Upper lobe of left lung (tissue), 6 donors: ENCODE measurements around the gene CUTC. TPM values are rescaled to one million over a fixed set of nuclear protein-coding genes. Genes with fewer than 3 reads are reported as not detected.

Source experiments
- ATAC-seq, 2 donors: fragments of 200-7000 bp; cut with Tn5 transposase; one replicate each; pipeline ENCODE4 v1.9.1; 2022; ENCODE audit warnings: mild to moderate bottlenecking in 2 of 2, moderate library complexity in 2 of 2; ENCODE audit not compliant: low FRiP score in 2 of 2
- DNase-seq, 2 donors: peaks; one replicate each; pipeline ENCODE4 v3.0.0-alpha.2; 2019 to 2020
- H3K27ac ChIP-seq, 4 donors: fragments of 200-600 bp; sonication (generic); one replicate each; pipeline ENCODE4 v1.5.1; 2016 to 2019
- H3K27me3 ChIP-seq, 4 donors: fragments of 200-600 bp; sonication (generic); one replicate each; pipeline ENCODE4 v1.5.1; 2017 to 2019
- H3K36me3 ChIP-seq, 4 donors: fragments of 200-600 bp; sonication (generic); one replicate each; pipeline ENCODE4 v1.5.1; 2016 to 2019
- H3K4me1 ChIP-seq, 4 donors: fragments of 200-600 bp; sonication (generic); one replicate each; pipeline ENCODE4 v1.5.1; 2018 to 2019
- H3K4me3 ChIP-seq, 4 donors: fragments of 200-600 bp; sonication (generic); one replicate each; pipeline ENCODE4 v1.5.1; 2017 to 2019; ENCODE audit warnings: mild to moderate bottlenecking in 2 of 4, moderate library complexity in 1 of 4
- H3K9me3 ChIP-seq, 4 donors: fragments of 200-600 bp; sonication (generic); one replicate each; pipeline ENCODE4 v1.5.1; 2018 to 2019
- EP300 ChIP-seq, 4 donors: sonication (generic); formaldehyde crosslinking; IDR thresholded peaks; one replicate each; pipeline ENCODE4 v1.5.1; 2017; ENCODE audit warnings: antibody characterized with exemption in 4 of 4, control low read depth in 2 of 4
- POLR2A ChIP-seq, 4 donors: fragments of 450-650 bp; IDR thresholded peaks; one replicate each; pipeline ENCODE4 v1.5.1; 2016 to 2017; ENCODE audit warnings: antibody characterized with exemption in 4 of 4, mild to moderate bottlenecking in 2 of 4
- POLR2AphosphoS5 ChIP-seq, 2 donors: sonication (generic); formaldehyde crosslinking; IDR thresholded peaks; one replicate each; pipeline ENCODE4 v1.5.1; 2017; ENCODE audit warnings: antibody characterized with exemption in 2 of 2
- WGBS, 2 donors: methylation state at CpG; one replicate each; pipeline ENCODE4 v1.1.5; 2017 to 2018; 5-methylcytosine and 5-hydroxymethylcytosine counted together
- total RNA-seq, 6 donors: library from RNA; depleted of rRNA in 4 of 6; stranded (reverse); fragments of >200 nt in 4 of 6; gene quantifications; one replicate each; pipeline versions ENCODE4 v1.1.0 to v1.2.1, GENCODE V29; 2016 to 2021
- TF ChIP-seq, protein P1 (sequence below), 6 experiments: fragments of 450-650 bp in 4 of 6; fragments of 200-600 bp in 2 of 6; sonication (generic) in 2 of 6; IDR thresholded peaks; one replicate each; pipeline ENCODE4 v1.5.1; 2016 to 2019; ENCODE audit warnings: antibody characterized with exemption in 6 of 6
- donor health status: DM: no; HTN: no; CAD: no; lungs with moderate emphysema.
- donor health status: DM: no; HTN: yes; CAD: no; lungs with severe emphysema.

The CUTC gene
- total RNA-seq, 6 donors from 2014 or later = 10.7 to 35.6 (median 15.8) TPM

DNA sequence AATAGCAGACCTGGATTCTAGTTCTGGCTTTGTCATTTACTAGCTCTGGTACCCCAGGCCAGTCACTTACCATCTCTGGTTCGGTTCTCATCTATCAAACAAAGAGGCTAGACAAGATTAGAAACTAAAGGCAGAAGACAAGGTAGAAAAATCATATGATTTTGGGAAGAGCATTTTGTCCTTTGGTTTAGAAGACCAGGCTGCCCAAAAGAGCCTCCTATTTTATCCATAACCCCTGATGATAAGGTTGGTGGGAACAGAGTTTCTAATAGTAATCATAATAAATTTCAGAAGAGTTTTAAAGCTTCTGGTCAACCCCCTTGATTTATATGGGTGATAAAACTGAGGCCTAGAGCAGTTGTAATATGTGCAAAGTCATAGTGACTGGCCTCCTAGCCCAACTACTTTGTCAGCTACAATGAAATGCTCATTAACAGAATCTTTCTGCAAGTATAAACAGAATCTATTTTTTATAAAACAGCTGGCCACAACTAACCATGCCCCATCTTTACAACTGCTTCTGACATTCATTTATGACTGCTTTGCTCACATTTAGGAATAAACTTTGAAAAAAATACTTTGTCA, 23.5 kb upstream of the CUTC start:
- no peak for ATAC-seq

DNA sequence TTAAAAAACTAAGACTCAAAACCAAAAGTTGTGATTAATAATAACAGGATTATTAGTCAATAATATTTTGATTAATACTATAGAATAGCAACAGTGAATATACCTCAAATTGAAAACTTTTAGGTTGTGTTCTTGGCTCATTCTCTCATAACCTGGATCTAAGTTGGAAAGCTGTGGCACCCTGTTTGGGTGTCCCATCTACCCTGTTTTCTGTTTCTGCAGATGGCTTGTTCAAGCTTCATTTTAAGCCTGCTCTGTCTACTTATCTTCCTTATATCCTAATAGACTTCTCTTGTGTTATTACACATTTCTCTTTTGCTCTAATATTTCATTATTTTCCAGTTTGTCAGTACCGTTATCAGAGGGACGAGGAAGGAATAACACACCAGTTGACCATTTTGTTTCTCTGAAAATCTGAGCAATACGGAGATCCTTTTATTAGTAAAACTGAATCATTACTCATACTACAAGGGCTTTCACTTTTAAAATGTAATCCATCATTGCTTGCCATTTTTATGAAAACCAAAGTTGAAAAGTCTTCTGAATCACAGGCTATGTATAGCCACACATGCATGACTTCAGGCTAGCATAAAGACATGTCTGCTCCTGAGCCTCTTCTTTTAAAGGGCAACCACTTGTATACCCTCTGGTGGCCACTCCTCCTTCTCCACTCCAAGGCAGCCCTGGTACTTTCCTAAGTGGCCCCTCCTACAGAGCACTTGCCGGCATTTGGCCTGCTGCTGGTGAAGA, 22.4 kb upstream of the CUTC start:
- H3K4me3 ChIP-seq = no peak overlapping the region
- TF ChIP-seq, protein P1, sequence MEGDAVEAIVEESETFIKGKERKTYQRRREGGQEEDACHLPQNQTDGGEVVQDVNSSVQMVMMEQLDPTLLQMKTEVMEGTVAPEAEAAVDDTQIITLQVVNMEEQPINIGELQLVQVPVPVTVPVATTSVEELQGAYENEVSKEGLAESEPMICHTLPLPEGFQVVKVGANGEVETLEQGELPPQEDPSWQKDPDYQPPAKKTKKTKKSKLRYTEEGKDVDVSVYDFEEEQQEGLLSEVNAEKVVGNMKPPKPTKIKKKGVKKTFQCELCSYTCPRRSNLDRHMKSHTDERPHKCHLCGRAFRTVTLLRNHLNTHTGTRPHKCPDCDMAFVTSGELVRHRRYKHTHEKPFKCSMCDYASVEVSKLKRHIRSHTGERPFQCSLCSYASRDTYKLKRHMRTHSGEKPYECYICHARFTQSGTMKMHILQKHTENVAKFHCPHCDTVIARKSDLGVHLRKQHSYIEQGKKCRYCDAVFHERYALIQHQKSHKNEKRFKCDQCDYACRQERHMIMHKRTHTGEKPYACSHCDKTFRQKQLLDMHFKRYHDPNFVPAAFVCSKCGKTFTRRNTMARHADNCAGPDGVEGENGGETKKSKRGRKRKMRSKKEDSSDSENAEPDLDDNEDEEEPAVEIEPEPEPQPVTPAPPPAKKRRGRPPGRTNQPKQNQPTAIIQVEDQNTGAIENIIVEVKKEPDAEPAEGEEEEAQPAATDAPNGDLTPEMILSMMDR (IDR thresholded peaks at IDR 0.05) = no peak
- TF ChIP-seq POLR2A (IDR thresholded peaks at IDR 0.05) (no peak), POLR2AphosphoS5 (IDR thresholded peaks at IDR 0.05) (no peak), EP300 (IDR thresholded peaks at IDR 0.05) (no peak)
- ATAC-seq = no peak
- DNase-seq = peak in 1 of 2 donors; percentile 28
- 60 to 62% methylated on average over 4 of the region's 4 CpGs for WGBS, 2 donors
- no peaks in the 10 kb centered on the region for H3K9me3 ChIP-seq
- no peak overlapping the region for H3K27ac ChIP-seq
- H3K27me3 ChIP-seq = no peaks in the 10 kb centered on the region
- H3K36me3 ChIP-seq = peaks cover 4 to 68% (median 16%) of the 10 kb centered on the region in 4 donors
- no peaks in the 10 kb centered on the region for H3K4me1 ChIP-seq

More for the DNA sequence above, 23.5 kb upstream of the CUTC start:
- no peaks in the 10 kb centered on the region for H3K4me1 ChIP-seq
- peaks cover 0 to 68% (median 18%) of the 10 kb centered on the region in 4 donors for H3K36me3 ChIP-seq
- DNase-seq = no peak
- WGBS, 2 donors = 89 to 96% methylated on average over 1 of the region's 1 CpG
- H3K4me3 ChIP-seq = no peak overlapping the region
- TF ChIP-seq, protein P1 (IDR thresholded peaks at IDR 0.05) = no peak
- TF ChIP-seq EP300 (IDR thresholded peaks at IDR 0.05) (no peak), POLR2A (IDR thresholded peaks at IDR 0.05) (no peak), POLR2AphosphoS5 (IDR thresholded peaks at IDR 0.05) (no peak)
- H3K27me3 ChIP-seq = no peaks in the 10 kb centered on the region
- H3K27ac ChIP-seq = no peak overlapping the region
- H3K9me3 ChIP-seq = no peaks in the 10 kb centered on the region

DNA sequence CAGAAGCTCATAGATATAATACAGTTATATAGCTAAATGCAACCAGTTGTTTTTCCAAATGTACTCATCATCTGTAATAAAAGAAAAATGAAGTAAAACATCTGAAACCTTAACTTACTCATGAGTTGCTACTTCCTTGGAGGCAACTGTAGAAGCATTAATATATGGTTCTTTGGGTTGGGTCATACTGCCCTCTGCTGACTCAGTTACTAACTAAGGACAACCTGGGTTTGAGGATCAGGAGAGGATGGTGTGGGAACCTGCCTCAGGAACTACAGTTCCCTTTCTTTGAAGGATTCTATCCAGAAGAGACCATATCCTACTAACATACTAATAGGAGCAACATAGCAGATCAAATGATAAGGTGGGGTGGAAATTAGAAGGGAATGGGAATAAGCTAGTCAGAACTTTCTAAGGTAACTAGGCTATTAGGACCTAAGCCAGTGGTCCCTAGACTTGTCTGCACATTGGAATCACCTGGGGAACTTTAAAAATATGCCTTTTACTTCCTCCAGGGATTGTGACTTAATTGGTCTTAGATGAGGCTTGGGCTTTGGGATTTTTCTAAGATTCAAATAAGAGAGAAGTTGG, 20.8 kb upstream of the CUTC start:
- no peaks in the 10 kb centered on the region for H3K4me1 ChIP-seq
- no peak for DNase-seq
- peaks cover 6 to 76% (median 19%) of the 10 kb centered on the region in 4 donors for H3K36me3 ChIP-seq
- peak; percentile 43 to 71 for ATAC-seq
- no peak overlapping the region for H3K27ac ChIP-seq
- H3K27me3 ChIP-seq = no peaks in the 10 kb centered on the region
- TF ChIP-seq POLR2AphosphoS5 (IDR thresholded peaks at IDR 0.05) = no peak
- TF ChIP-seq, protein P1 (IDR thresholded peaks at IDR 0.05) = peak in 3 of 6 experiments; percentile 21 to 45 (median 37)
- no peak for TF ChIP-seq EP300 (IDR thresholded peaks at IDR 0.05)
- H3K4me3 ChIP-seq = no peak overlapping the region
- no peaks in the 10 kb centered on the region for H3K9me3 ChIP-seq

DNA sequence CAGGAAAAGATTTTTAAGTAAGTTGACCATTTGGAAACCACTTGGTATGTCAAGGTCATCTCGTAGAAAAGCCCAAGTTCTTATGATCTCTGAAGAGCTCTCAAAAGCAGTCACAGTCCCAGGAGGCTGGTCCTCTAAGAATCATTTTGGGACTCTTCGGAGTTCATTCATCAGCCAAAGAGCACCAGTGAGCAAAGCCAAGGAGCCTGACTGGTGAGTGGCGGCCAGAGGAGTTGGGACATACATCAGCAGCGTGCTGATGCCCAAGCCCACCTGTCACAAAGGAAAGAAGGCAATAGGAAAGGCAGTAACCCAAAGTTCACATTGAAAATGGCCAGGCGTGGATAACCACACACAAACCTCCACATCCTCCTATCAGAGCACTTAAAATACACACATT, 17.6 kb upstream of the CUTC start:
- ATAC-seq = no peak
- Histone ChIP-seq H3K27me3 (no peaks in the 10 kb centered on the region), H3K27ac (no peak overlapping the region)

More for the DNA sequence above, 17.6 kb upstream of the CUTC start:
- H3K4me1 ChIP-seq = no peaks in the 10 kb centered on the region
- 84 to 88% methylated on average over 5 of the region's 5 CpGs for WGBS, 2 donors
- DNase-seq = no peak
- no peak overlapping the region for H3K4me3 ChIP-seq
- no peaks in the 10 kb centered on the region for H3K9me3 ChIP-seq
- TF ChIP-seq POLR2AphosphoS5 (IDR thresholded peaks at IDR 0.05) = no peak
- no peak for TF ChIP-seq EP300 (IDR thresholded peaks at IDR 0.05)
- TF ChIP-seq, protein P1 (IDR thresholded peaks at IDR 0.05) = no peak
- no peak for TF ChIP-seq POLR2A (IDR thresholded peaks at IDR 0.05)
- H3K36me3 ChIP-seq = peaks cover 18 to 91% (median 40%) of the 10 kb centered on the region in 4 donors
